DMS53 treated with DMSO at 0.1 percent for 48 hours (cell line): ENCODE data around the gene NCOA3.

Experiments used
- DNase-seq: peaks from one replicate; lab custom pipeline; 2025; ENCODE audit not compliant: unreplicated experiment; lab: John Stamatoyannopoulos, UW

NCOA3 gene

DNA sequence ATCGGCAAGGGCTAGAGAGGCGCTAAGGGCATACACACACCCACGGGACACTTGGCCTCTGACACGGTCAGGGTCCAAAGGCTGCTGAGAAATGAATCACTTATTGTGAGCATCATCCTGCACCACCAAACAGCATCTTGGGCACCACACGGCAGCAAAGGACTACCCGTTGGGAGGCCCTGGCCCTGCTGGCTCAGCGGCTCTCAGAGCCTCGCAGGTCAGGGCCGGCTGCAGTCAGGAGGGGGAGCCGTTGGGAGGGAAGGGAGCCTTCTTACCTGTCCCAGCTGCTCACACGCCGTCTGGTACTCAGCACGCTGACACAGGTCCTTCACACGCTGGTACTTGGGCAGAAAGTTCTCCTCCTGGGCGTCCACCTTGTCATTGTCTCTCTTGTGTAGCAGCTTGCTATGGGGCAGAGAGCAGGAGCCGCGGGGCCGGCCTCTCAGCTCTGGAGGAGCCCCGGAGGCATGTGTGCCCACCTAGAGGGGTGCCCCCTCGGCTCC lies 174.6 kb downstream of the NCOA3 start:
- no peak for DNase-seq

- no peak for DNase-seq
These were observed 175.4 kb downstream of the NCOA3 start for GRCh38 chr20:47676912-47677634.

DNA sequence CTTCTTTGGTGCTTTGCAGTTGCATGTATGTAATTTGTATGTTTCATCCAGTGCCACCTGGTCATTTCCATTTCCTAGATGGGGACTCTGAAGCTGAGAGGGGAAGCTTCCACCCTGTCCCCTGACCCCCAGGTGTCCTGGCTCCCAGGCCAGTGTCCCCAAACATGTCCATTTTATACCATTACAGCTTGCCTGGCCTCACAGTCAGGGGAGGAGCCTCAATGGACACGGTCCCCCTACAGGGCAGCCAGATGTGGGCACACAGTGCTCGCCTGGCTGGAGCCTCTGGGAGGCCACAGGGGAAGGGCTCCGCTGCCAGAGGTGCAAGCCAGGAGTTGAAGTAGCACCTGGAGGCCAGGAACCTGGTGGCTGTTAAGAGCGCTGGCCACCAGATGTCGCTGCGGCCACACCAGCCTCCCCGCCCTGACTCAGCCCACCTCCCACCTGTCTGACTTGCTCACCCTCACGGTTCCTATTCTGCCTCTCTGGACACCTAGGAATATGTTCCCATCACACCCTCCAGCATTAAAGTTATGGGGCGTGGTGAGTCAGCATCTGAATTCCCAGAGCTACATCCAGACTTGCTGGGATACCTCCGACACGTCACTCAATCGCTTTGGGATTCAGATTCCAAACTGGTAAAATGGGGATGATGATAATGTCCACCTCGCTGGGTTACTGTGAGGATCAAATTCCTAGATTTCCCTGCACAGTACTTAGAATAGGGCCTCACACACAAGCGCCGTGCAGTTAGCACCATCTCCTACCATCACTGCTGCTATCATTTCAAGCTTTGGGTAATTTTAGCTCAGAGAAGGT lies 176.2 kb downstream of the NCOA3 start:
- DNase-seq = peak; percentile 39

DNA sequence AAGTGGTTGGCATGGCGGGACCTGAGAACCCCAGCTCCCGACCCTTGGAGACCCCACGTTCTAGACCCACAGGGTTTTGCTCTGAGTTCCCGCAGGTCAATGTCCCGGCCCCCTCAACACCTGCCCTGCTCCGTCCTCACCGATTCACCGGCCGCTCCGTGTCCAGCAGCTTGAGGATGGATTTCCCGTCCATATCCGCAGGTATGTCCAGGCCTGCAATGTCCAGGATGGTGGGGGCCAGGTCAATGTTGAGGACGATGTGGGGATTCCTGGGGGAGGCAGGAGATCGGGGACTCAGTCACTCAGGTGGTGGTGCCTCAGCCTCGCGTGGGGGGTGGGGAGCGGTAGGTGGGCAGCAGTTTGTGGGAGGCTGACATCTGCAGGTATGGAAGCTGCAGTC lies 176.8 kb downstream of the NCOA3 start:
- no peak for DNase-seq

GRCh38 chr20:47679462-47679861 lies 177.8 kb downstream of the NCOA3 start:
- DNase-seq = no peak

DNA sequence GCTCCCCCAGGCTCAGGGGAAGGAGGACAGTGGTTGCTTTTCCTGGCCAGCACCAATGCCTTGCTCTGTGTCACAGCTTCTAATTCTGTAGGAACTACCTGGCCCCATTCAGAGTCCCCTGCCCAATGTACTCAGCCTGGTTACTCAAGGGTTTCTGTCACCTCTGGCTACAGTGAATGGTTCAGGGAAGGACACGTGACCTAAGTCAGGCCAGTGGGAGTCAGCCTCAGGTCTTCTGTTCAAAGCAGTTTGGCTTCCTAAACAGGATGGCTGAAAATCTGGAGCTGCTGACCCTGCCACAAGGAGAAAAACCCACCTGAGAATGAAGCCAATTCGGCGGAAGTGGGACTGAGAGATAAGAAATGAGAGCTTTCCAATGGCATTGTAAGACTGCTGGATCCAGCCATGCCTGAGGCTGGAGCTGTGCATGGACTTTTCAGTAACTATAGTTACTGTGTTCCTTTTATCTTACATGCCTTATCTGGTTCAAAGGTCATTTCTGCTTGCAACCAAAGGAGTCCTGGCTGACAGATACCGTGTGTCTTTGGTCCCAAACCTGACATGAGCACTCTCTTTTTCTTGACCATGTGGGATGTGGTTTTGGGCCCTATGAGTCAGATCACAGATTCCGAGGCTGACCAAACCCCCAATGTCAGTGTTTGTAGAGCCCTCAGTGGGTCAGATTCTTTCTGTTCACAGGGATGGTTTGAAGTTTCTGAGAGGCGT lies 179.3 kb downstream of the NCOA3 start:
- DNase-seq = no peak

- DNase-seq = no peak
These were observed 180.5 kb downstream of the NCOA3 start for GRCh38 chr20:47682028-47682783.

- no peak for DNase-seq
These were observed 181.2 kb downstream of the NCOA3 start for GRCh38 chr20:47682916-47683315.

GRCh38 chr20:47684306-47685080 lies 182.8 kb downstream of the NCOA3 start:
- no peak for DNase-seq

GRCh38 chr20:47686545-47686944 lies 184.9 kb downstream of the NCOA3 start:
- DNase-seq = no peak

- DNase-seq = no peak
These were observed 185.7 kb downstream of the NCOA3 start for GRCh38 chr20:47687095-47687987.

- DNase-seq = no peak
These were observed 187.0 kb downstream of the NCOA3 start for GRCh38 chr20:47688385-47689381.

- DNase-seq = no peak
These were observed 188.0 kb downstream of the NCOA3 start for GRCh38 chr20:47689731-47690130.

GRCh38 chr20:47691625-47692024 lies 189.9 kb downstream of the NCOA3 start:
- DNase-seq = no peak

GRCh38 chr20:47694021-47694818 lies 192.5 kb downstream of the NCOA3 start:
- DNase-seq = no peak

- no peak for DNase-seq
These were observed 195.2 kb downstream of the NCOA3 start for GRCh38 chr20:47696856-47697255.

DNA sequence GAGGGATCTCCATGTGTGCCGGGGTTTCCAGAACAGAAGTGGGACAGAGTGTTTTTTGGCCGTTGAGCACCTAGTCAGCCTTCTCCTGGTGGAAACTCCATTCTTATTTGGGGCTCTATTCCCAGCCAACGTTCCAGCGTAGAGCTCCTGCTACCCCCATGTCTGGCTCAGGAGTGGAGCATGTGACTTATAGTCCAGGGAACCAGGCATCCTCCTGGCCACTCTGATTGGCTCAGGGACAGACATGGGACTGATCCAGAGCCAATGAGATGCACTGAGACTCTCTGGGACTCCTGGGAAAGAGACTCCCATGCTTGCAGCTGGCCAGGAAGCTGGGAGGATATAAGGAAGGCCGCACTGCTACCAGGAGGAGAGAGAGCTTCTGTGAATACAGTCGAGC lies 196.5 kb downstream of the NCOA3 start:
- DNase-seq = no peak
